DMS153 treated with DMSO at 0.1 percent for 48 hours (cell line): Measurements from ENCODE around the gene ST6GALNAC3.
"Not testable (repeated sequence)": the region's sequence is repeated elsewhere in the genome, so short reads cannot be mapped to it uniquely, and the experiment has no call there.

Experiments used
- DNase-seq: peaks from one replicate; lab custom pipeline; 2025; ENCODE audit not compliant: unreplicated experiment; lab: John Stamatoyannopoulos, UW

ST6GALNAC3 gene

DNA sequence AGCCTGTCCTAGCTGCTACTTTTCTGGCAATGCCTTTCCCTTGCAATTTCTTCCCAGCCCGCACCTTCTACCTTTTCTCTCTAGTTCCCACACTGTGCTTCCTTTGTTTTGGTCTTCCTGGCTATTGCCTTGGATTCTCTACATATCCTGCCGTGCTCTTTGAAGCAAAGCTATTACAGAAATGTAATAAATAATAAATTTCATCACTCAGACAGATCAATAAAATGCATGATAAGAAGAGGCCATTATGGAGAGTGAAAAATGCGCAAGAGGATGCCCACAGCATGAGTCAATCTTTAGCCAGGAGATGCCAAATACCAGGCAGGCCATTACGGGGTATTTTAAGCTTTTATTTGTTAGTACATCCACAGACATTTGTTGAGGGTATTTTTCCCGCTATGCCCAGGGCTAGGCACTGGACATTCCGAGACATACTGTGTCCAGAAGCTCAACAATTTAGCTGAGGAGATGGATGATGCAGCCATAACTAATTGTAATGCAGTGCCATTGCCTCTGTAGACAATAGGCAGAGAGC lies 163.6 kb downstream of the ST6GALNAC3 start:
- DNase-seq, result no peak

DNA sequence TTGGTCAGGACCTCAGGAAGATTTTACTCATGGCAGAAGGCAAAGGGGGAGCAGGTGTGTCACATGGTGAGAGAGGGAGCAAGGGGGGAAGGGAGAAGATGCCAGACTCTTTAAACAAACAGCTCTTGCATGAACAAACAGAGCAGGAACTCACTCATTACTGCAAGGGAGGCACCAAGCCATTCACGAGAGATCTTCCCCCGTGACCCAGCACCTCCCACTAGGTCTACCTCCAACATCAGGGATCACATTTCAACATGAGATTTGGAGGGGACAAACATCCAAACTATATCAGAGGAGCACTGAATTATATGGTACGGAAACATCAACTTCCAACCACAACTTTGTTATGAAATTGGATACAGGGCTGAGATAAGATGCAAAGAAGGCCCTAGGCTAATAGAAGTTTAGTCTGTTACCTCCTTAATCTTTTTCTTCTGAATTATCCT lies 164.9 kb downstream of the ST6GALNAC3 start:
- no peak for DNase-seq

DNA sequence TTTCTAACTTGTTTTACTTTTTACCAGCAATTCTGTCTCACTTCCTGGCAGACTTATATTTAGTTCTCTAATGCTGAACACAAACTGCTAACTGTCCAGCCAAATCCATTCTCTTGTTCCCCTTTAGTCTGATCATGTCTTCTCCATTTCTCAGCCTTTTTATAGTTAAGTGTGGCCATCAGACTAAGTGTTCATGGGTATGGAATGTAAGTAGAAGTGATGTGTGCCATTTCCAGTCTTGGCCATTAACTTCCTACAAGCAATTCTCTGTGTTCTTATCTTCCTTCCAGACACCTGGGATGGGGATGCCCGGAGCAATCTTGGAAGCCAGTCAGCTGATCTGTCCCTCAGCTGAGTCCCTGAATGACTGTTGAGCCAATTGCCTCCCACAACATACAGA lies 165.8 kb downstream of the ST6GALNAC3 start:
- DNase-seq, result no peak

GRCh38 chr1:76242587-76242986 lies 168.0 kb downstream of the ST6GALNAC3 start:
- not testable (repeated sequence) for DNase-seq

GRCh38 chr1:76247261-76247852 lies 172.8 kb downstream of the ST6GALNAC3 start:
- no peak for DNase-seq

DNA sequence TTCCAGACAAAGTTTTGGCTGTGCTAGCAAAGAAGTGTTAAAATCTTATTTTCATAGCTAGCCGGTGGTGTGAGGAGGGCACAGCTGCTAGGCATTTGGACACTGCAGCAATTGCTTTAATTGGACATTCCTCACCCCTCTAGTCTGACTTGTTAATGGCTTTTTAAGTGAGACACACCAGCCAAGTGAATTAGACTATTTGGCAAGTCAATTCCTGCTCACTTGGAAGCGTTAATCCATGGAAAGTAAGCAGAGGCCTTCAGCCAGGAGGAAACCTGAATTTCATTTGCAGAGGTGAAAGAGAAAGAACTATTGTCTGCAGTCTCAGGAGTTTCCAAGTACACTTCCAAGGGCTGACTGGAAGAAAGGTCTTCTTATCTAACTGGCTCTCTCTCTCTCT lies 175.7 kb downstream of the ST6GALNAC3 start:
- DNase-seq, result no peak

GRCh38 chr1:76252431-76252830 lies 177.9 kb downstream of the ST6GALNAC3 start:
- no peak for DNase-seq

- DNase-seq, result no peak
These were observed 179.8 kb downstream of the ST6GALNAC3 start for GRCh38 chr1:76254104-76255030.

GRCh38 chr1:76256289-76257223 lies 182.0 kb downstream of the ST6GALNAC3 start:
- DNase-seq, result no peak

GRCh38 chr1:76257823-76258222 lies 183.3 kb downstream of the ST6GALNAC3 start:
- no peak for DNase-seq

- no peak for DNase-seq
These were observed 184.7 kb downstream of the ST6GALNAC3 start for GRCh38 chr1:76259270-76259669.

DNA sequence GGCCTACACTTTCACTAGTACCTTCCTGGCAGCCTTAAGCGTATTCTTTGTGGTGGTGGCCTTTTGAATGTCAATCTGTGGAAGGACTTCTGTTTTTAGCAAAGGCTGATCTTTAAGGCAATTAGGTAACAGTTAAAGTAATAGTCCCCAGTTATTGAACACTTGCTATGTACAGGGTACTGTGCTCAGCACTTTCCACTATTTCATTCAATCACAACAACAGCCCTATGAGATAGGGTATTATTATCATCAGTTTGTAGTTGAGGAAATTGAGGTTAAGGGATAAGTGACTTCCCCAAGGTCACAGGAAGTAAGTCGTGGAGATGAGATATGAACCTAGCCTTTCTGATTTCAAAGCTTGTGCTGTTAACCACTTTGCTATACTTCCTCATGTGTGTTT lies 185.7 kb downstream of the ST6GALNAC3 start:
- DNase-seq, result no peak

GRCh38 chr1:76262601-76263000 lies 188.1 kb downstream of the ST6GALNAC3 start:
- no peak for DNase-seq

GRCh38 chr1:76264642-76265041 lies 190.1 kb downstream of the ST6GALNAC3 start:
- no peak for DNase-seq

DNA sequence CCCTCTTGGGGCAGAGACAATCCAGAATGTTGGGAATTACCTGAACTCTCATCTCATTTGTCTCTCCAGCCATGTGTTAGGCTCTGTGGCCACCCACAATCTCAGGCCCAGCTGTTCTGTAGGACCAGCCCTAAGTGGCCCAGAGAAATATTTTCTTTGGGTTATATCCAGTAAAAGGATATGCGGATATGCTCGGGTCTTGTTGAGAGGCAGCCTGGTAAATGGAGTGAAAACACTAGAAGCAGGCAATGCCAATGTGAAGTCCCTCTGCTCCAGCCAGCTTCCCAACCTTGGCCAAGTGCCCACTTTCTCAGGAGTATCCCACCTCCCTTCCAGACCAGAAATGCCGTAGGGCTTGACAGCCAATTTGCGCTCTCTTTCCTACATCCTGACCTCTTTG lies 192.2 kb downstream of the ST6GALNAC3 start:
- DNase-seq, result no peak

GRCh38 chr1:76267631-76268030 lies 193.1 kb downstream of the ST6GALNAC3 start:
- no peak for DNase-seq

DNA sequence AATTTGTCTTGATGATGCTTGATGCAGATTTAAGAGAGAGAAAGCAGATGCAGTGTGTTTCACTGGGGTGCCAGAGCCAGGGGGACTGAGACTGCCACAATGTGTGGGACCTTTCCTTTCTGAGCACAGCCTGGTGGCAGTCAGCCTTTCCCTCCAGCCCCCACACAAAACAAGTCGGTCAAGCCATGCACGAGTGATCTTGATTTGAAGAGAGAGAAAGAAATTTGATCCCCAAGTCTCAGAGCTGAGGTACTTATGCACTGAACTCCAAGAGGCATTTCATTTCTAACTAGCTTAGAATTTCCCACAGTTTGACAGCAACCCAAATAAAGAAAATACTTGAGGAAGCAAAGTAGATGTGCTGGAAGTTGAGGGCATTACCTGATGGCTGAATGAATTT lies 193.8 kb downstream of the ST6GALNAC3 start:
- no peak for DNase-seq

GRCh38 chr1:76269155-76269554 lies 194.6 kb downstream of the ST6GALNAC3 start:
- DNase-seq, result no peak

- no peak for DNase-seq
These were observed 199.8 kb downstream of the ST6GALNAC3 start for GRCh38 chr1:76274302-76274701.

- no peak for DNase-seq
These were observed 200.2 kb downstream of the ST6GALNAC3 start for GRCh38 chr1:76274718-76275117.

- DNase-seq, result no peak
These were observed 204.2 kb downstream of the ST6GALNAC3 start for GRCh38 chr1:76278711-76279100.
